ENCODE measurements around the gene SDK1.

SDK1 gene

GRCh38 chr7:4268040-4268965, 967.3 kb downstream of the SDK1 start:
- no peak for TF ChIP-seq EZH2phosphoT487 (IDR thresholded peaks at IDR 0.05; ENCODE audit: borderline replicate concordance, low read length)
- no peak for TF ChIP-seq CTCF (IDR thresholded peaks at IDR 0.05; ENCODE audit: low read depth, low read length, poor library complexity, severe bottlenecking)
- Histone ChIP-seq H3K27ac (ENCODE audit: low read depth, low read length) (no peak overlapping the region), H3F3A (ENCODE audit: control insufficient read depth, insufficient read depth) (no peaks in the 10 kb centered on the region), H4K20me1 (ENCODE audit: control insufficient read depth, insufficient read depth, low read depth, low read length) (no peaks in the 10 kb centered on the region), H3K4me3 (ENCODE audit: low read length) (no peak overlapping the region), H3K4me1 (ENCODE audit: control insufficient read depth, low read length) (no peaks in the 10 kb centered on the region), H3K79me2 (ENCODE audit: control insufficient read depth, low read length) (no peaks in the 10 kb centered on the region), H3K27me3 (ENCODE audit: control insufficient read depth, low read length) (no peaks in the 10 kb centered on the region), H3K9me2 (replicated peaks; ENCODE audit: control insufficient read depth, low read length) (no peaks in the 10 kb centered on the region), H3K9me3 (ENCODE audit: control insufficient read depth, insufficient read depth, low read length) (peaks cover 58% of the 10 kb centered on the region), H3K36me3 (ENCODE audit: control insufficient read depth, low read length) (no peaks in the 10 kb centered on the region), H3K4me2 (ENCODE audit: low read length) (no peak overlapping the region)

- no peak for TF ChIP-seq CTCF (IDR thresholded peaks at IDR 0.05; ENCODE audit: low read depth, low read length, poor library complexity, severe bottlenecking)
- H3K4me3 ChIP-seq (ENCODE audit: low read length) = no peak overlapping the region
- no peaks in the 10 kb centered on the region for H3K4me1 ChIP-seq (ENCODE audit: control insufficient read depth, low read length)
Observed at GRCh38 chr7:4269086-4269485, 968.0 kb downstream of the SDK1 start.

GRCh38 chr7:4269746-4270145, 968.7 kb downstream of the SDK1 start:
- H4K20me1 ChIP-seq (ENCODE audit: control insufficient read depth, insufficient read depth, low read depth, low read length) = no peaks in the 10 kb centered on the region
- H3K4me1 ChIP-seq (ENCODE audit: control insufficient read depth, low read length) = no peaks in the 10 kb centered on the region
- no peak overlapping the region for H3K4me3 ChIP-seq (ENCODE audit: low read length)
- H3K27ac ChIP-seq (ENCODE audit: low read depth, low read length) = no peak overlapping the region
- H3F3A ChIP-seq (ENCODE audit: control insufficient read depth, insufficient read depth) = no peaks in the 10 kb centered on the region
- H3K9me3 ChIP-seq (ENCODE audit: control insufficient read depth, insufficient read depth, low read length) = peaks cover 62% of the 10 kb centered on the region
- no peaks in the 10 kb centered on the region for H3K9me2 ChIP-seq (replicated peaks; ENCODE audit: control insufficient read depth, low read length)
- TF ChIP-seq EZH2phosphoT487 (IDR thresholded peaks at IDR 0.05; ENCODE audit: borderline replicate concordance, low read length) (no peak), CTCF (IDR thresholded peaks at IDR 0.05; ENCODE audit: low read depth, low read length, poor library complexity, severe bottlenecking) (no peak)
- H3K79me2 ChIP-seq (ENCODE audit: control insufficient read depth, low read length) = no peaks in the 10 kb centered on the region
- H3K36me3 ChIP-seq (ENCODE audit: control insufficient read depth, low read length) = no peaks in the 10 kb centered on the region
- no peak overlapping the region for H3K4me2 ChIP-seq (ENCODE audit: low read length)
- H3K27me3 ChIP-seq (ENCODE audit: control insufficient read depth, low read length) = no peaks in the 10 kb centered on the region

More at GRCh38 chr7:4269086-4269485, 968.0 kb downstream of the SDK1 start:
- Histone ChIP-seq H3K27me3 (ENCODE audit: control insufficient read depth, low read length) (no peaks in the 10 kb centered on the region), H3F3A (ENCODE audit: control insufficient read depth, insufficient read depth) (no peaks in the 10 kb centered on the region), H3K4me2 (ENCODE audit: low read length) (no peak overlapping the region), H3K36me3 (ENCODE audit: control insufficient read depth, low read length) (no peaks in the 10 kb centered on the region), H3K9me2 (replicated peaks; ENCODE audit: control insufficient read depth, low read length) (no peaks in the 10 kb centered on the region), H3K27ac (ENCODE audit: low read depth, low read length) (no peak overlapping the region), H3K79me2 (ENCODE audit: control insufficient read depth, low read length) (no peaks in the 10 kb centered on the region), H3K9me3 (ENCODE audit: control insufficient read depth, insufficient read depth, low read length) (peaks cover 64% of the 10 kb centered on the region), H4K20me1 (ENCODE audit: control insufficient read depth, insufficient read depth, low read depth, low read length) (no peaks in the 10 kb centered on the region)

All from DOHH2 (cell line).